Measurements from ENCODE around the gene MGMT. TPM values are rescaled to one million over a fixed set of nuclear protein-coding genes. Genes with fewer than 3 reads are reported as not detected.
"Not testable (repeated sequence)": the region's sequence is repeated elsewhere in the genome, so short reads cannot be mapped to it uniquely, and the experiment has no call there.

The MGMT gene
- total RNA-seq, 4 donors from 2014 or later: 25.6 to 32.2 (median 29.5) TPM

- H3K36me3 ChIP-seq: no peaks in the 10 kb centered on the region
- no peaks in the 10 kb centered on the region for H3K9me3 ChIP-seq
- 92% methylated on average over 15 of the region's 15 CpGs for WGBS
- H3K27ac ChIP-seq: no peak overlapping the region
- no peak overlapping the region for H3K4me3 ChIP-seq
- no peak for DNase-seq (ENCODE audit: low spot score in 2 of 2)
- no peaks in the 10 kb centered on the region for H3K4me1 ChIP-seq
- TF ChIP-seq EP300 (IDR thresholded peaks at IDR 0.05) (no peak), CTCF (IDR thresholded peaks at IDR 0.05) (no peak), POLR2A (IDR thresholded peaks at IDR 0.05) (no peak), POLR2AphosphoS5 (IDR thresholded peaks at IDR 0.05) (no peak)
- H3K27me3 ChIP-seq: peaks cover 5% of the 10 kb centered on the region
These were observed 42.1 kb upstream of the MGMT start for GRCh38 chr10:129424978-129425377.

DNA sequence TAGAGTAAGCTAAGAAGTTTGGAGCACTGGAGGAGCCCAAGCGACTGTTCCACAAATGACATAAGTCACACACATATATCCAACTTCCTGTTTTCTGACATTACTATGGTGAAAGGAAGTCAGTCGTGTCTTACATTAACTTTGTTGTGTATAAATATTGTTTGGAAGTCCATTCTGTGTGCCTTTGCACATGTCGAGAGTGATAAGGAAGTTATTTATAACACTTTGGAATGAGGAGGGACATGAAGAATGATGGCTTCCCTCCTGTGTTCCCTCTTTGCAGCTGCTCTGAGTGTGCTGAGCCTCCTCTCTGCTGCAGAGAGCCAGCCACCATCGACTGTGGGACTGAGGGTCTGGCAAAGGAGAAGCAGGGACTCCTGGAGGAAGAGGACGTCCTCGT, 40.4 kb upstream of the MGMT start:
- no peak overlapping the region for H3K27ac ChIP-seq
- WGBS: 46% methylated on average over 6 of the region's 6 CpGs
- no peaks in the 10 kb centered on the region for H3K36me3 ChIP-seq
- peaks cover 5% of the 10 kb centered on the region for H3K27me3 ChIP-seq
- H3K4me3 ChIP-seq: no peak overlapping the region
- TF ChIP-seq POLR2AphosphoS5 (IDR thresholded peaks at IDR 0.05) (no peak), EP300 (IDR thresholded peaks at IDR 0.05) (no peak), CTCF (IDR thresholded peaks at IDR 0.05) (no peak), POLR2A (IDR thresholded peaks at IDR 0.05) (no peak)
- no peaks in the 10 kb centered on the region for H3K9me3 ChIP-seq
- no peak for DNase-seq (ENCODE audit: low spot score in 2 of 2)
- H3K4me1 ChIP-seq: no peaks in the 10 kb centered on the region

DNA sequence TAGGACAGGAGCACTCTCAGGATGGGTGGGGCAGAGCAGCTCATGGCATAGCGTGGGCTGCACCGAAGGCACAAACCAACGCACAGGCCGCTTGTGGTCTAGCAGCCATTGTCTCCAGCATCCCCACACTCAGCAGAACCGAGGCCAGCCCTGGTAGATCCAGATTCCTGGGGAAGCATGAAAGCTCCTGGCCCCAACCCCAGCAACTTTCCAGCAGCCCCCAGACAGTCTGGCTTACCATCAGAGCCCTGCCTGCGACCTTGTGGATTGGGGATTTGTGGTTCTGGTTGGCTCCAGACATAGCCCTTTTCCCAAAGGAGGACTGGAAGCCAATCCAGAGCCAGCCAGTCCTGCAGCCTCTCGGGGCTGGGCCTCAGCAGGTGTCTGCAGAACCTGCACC, 33.8 kb upstream of the MGMT start:
- Histone ChIP-seq H3K9me3 (no peaks in the 10 kb centered on the region), H3K27ac (no peak overlapping the region), H3K4me1 (no peaks in the 10 kb centered on the region), H3K4me3 (no peak overlapping the region), H3K27me3 (no peaks in the 10 kb centered on the region), H3K36me3 (no peaks in the 10 kb centered on the region)
- TF ChIP-seq POLR2AphosphoS5 (IDR thresholded peaks at IDR 0.05) (no peak), EP300 (IDR thresholded peaks at IDR 0.05) (no peak), POLR2A (IDR thresholded peaks at IDR 0.05) (no peak), CTCF (IDR thresholded peaks at IDR 0.05) (no peak)
- DNase-seq (ENCODE audit: low spot score in 2 of 2): no peak
- WGBS: 80% methylated on average over 7 of the region's 7 CpGs

GRCh38 chr10:129435724-129436123, 31.3 kb upstream of the MGMT start:
- H3K4me1 ChIP-seq; H3K36me3 ChIP-seq; H3K9me3 ChIP-seq; H3K27ac ChIP-seq; H3K4me3 ChIP-seq; DNase-seq (ENCODE audit: low spot score in 2 of 2); H3K27me3 ChIP-seq: not testable (repeated sequence)
- 87% methylated on average over 4 of the region's 4 CpGs for WGBS

DNA sequence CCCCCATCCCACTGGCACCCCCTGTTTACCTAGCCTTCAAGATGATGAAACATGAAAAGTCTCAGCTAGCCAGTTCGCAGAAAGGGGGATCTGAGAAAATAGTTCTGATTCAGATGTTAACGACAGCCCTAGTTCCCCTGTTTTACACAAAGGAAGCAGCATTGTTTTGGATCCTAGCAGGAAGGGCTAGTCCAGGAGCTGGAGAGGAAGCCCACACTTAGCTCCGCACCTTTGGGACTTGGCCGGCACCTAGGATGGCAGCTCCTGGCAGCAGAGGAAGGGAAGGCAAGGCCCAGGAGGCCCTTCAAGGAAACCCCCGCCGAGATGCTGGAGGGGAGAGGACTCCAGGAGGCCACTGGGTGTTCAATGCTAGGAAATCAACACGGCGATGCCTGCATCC, 29.0 kb upstream of the MGMT start:
- Histone ChIP-seq H3K27ac (no peak overlapping the region), H3K36me3 (no peaks in the 10 kb centered on the region), H3K4me1 (no peaks in the 10 kb centered on the region), H3K9me3 (no peaks in the 10 kb centered on the region), H3K27me3 (no peaks in the 10 kb centered on the region), H3K4me3 (no peak overlapping the region)
- TF ChIP-seq POLR2A (IDR thresholded peaks at IDR 0.05): no peak
- TF ChIP-seq CTCF (IDR thresholded peaks at IDR 0.05): no peak
- TF ChIP-seq EP300 (IDR thresholded peaks at IDR 0.05): no peak
- no peak for TF ChIP-seq POLR2AphosphoS5 (IDR thresholded peaks at IDR 0.05)
- WGBS: 86% methylated on average over 5 of the region's 8 CpGs
- no peak for DNase-seq (ENCODE audit: low spot score in 2 of 2)

DNA sequence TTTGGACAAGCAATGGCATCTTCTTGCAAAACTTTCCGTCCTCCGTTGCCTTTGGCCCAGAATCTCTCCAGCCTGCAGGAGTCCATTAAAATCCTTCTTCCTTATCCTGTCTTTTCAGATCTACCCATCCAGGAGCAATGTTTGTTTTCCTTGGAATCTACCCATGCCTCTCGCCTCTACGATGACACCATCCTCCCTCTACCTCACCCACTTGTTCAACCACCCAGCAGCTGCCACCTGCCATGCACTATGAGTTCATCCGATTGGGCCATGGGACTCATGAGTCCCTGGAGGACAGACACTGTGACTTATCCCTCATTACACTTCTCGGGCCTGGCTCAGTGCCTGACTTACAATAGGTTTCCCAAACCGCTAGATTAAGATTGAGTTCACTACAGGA, 26.8 kb upstream of the MGMT start:
- no peak for DNase-seq (ENCODE audit: low spot score in 2 of 2)
- WGBS: 76% methylated on average over 7 of the region's 7 CpGs

More for the DNA sequence above, 26.8 kb upstream of the MGMT start:
- no peaks in the 10 kb centered on the region for H3K36me3 ChIP-seq
- H3K27me3 ChIP-seq: no peaks in the 10 kb centered on the region
- no peaks in the 10 kb centered on the region for H3K9me3 ChIP-seq
- no peaks in the 10 kb centered on the region for H3K4me1 ChIP-seq
- no peak overlapping the region for H3K27ac ChIP-seq
- TF ChIP-seq EP300 (IDR thresholded peaks at IDR 0.05) (no peak), CTCF (IDR thresholded peaks at IDR 0.05) (no peak), POLR2AphosphoS5 (IDR thresholded peaks at IDR 0.05) (no peak), POLR2A (IDR thresholded peaks at IDR 0.05) (no peak)
- H3K4me3 ChIP-seq: no peak overlapping the region
